ENCODE measurements around the gene PRXL2A. TPM values are rescaled to one million over a fixed set of nuclear protein-coding genes. Genes with fewer than 3 reads are reported as not detected.

PRXL2A gene
- total RNA-seq, 5 donors from 2014 or later (not counting 1 experiment from before 2014, with no cell fraction given) = 2.9 to 6.3 (median 5.2) TPM

DNA sequence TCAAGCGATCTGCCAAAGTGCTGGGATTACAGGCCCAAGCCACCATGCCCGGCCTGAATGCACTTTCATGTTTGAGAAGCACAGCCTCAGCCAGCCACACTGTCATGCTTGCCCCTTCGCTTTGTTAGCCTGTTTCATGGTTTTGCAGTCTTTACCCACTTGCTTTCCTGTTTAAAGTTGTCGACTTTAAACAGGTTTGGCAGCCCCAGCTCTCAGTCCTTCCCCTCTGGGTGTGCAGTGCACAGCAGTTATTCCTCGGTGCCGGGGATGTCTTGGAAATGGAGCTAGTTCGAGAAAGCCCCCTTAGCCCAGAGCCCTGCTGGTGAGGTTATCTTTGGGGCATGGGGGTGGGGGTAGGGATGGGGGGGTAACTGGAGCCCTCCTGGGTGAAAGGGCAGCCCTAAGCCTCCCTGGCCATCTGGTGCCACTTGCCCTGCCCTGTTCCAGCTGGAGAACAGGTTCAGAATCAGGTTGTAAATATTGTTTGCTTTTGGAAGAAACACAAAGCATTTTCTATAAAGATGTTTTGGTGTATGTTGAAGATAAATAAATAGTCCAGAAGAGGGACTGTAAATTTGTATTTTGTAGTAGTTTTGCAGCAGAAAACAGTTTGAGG is 60.6 kb downstream of the PRXL2A start:
- Histone ChIP-seq H3K36me3 (ENCODE audit: control insufficient read depth in 2 of 2, extremely low read depth in 1 of 2, insufficient read depth in 1 of 2, low read length in 1 of 2) (peaks cover 0 to 26% of the 10 kb centered on the region in 2 donors), H3K9me3 (no peaks in the 10 kb centered on the region), H3K27ac (ENCODE audit: low read length) (peak overlapping the region; percentile 82), H3K4me3 (ENCODE audit: control insufficient read depth in 1 of 2, extremely low read depth in 1 of 2, low read length in 1 of 2) (peak overlapping the region; percentile 46 to 74), H3K27me3 (replicated peaks in 1 of 2; ENCODE audit: control insufficient read depth in 2 of 2, extremely low read depth in 1 of 2, insufficient read depth in 2 of 2, low read length in 1 of 2) (no peaks in the 10 kb centered on the region), H3K4me1 (ENCODE audit: control insufficient read depth in 1 of 2, extremely low read depth in 1 of 2, insufficient read depth in 2 of 2, low read length in 2 of 2) (peaks cover 80 to 99% of the 10 kb centered on the region in 2 experiments)
- ATAC-seq (replicated peaks in 1 of 4) (peak; percentile 6 to 21 (median 8)), DNase-seq (peak in 8 of 35 experiments; percentile 25 to 56 (median 40))
- H3K27ac Mint-ChIP-seq = peak overlapping the region; percentile 95 to 99
- 15% methylated on average over 3 of the region's 7 CpGs for WGBS (ENCODE audit: insufficient coverage)
- H3K4me3 Mint-ChIP-seq = peak overlapping the region in 2 of 3 donors; percentile 78 to 85
- peaks cover 97 to 99% (median 98%) of the 10 kb centered on the region in 3 donors for H3K4me1 Mint-ChIP-seq
- no peaks in the 10 kb centered on the region for H3K9me3 Mint-ChIP-seq
- H3K36me3 Mint-ChIP-seq = peaks cover 31% of the 10 kb centered on the region
- H3K27me3 Mint-ChIP-seq = no peaks in the 10 kb centered on the region
- ChIA-PET POLR2A (interaction anchor here in 1 of 2 donors (2.2 kb wide), 1 partner anchor 18 kb away, joined by 7 read pairs; no protein-coding TSS in a partner anchor), CTCF (interaction anchor here (1.1 to 4.8 kb wide), 4 partner anchors 10 to 37 kb away, joined by 9 to 25 read pairs (median 10); no protein-coding TSS in a partner anchor)

DNA sequence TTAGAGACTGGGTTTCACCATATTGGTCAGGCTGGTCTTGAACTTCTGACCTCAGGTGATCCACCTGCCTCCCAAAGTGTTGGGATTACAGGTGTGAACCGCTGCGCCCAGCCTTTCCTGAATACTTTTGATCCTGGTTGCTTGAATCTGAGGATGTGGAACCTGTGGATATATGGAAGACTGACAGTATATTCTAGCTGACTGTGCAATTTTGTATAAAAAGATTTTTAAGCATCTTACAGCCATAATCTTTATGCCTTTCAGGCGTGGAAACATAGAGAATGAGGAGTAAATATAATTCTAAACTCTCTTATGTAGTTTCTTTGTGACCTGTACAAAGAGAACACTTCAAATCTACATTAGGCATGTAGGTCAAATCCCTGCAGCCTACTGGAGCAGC is 61.9 kb downstream of the PRXL2A start:
- ATAC-seq (replicated peaks in 1 of 4) = no peak
- ChIA-PET POLR2A (interaction anchor here in 1 of 2 donors (0.6 to 2.2 kb wide), 2 partner anchors 9 to 16 kb away, joined by 3 to 7 read pairs; no protein-coding TSS in a partner anchor), CTCF (interaction anchor here (0.5 to 4.8 kb wide), 3 partner anchors 11 to 35 kb away, joined by 3 to 25 read pairs (median 21); no protein-coding TSS in a partner anchor)
- H3K4me1 Mint-ChIP-seq = peaks cover 97 to 99% (median 97%) of the 10 kb centered on the region in 3 donors
- H3K27me3 Mint-ChIP-seq = no peaks in the 10 kb centered on the region
- DNase-seq = no peak
- WGBS (ENCODE audit: insufficient coverage) = no CpG with 5 or more reads among the region's 3 CpGs
- peak overlapping the region in 1 of 2 donors; percentile 74 for H3K4me3 ChIP-seq (ENCODE audit: control insufficient read depth in 1 of 2, extremely low read depth in 1 of 2, low read length in 1 of 2)
- peak overlapping the region; percentile 82 for H3K27ac ChIP-seq (ENCODE audit: low read length)
- H3K36me3 Mint-ChIP-seq = peaks cover 39% of the 10 kb centered on the region
- H3K9me3 Mint-ChIP-seq = no peaks in the 10 kb centered on the region
- peaks cover 73 to 99% of the 10 kb centered on the region in 2 experiments for H3K4me1 ChIP-seq (ENCODE audit: control insufficient read depth in 1 of 2, extremely low read depth in 1 of 2, insufficient read depth in 2 of 2, low read length in 2 of 2)
- H3K27me3 ChIP-seq (replicated peaks in 1 of 2; ENCODE audit: control insufficient read depth in 2 of 2, extremely low read depth in 1 of 2, insufficient read depth in 2 of 2, low read length in 1 of 2) = no peaks in the 10 kb centered on the region
- H3K27ac Mint-ChIP-seq = peak overlapping the region; percentile 95 to 98
- no peaks in the 10 kb centered on the region for H3K9me3 ChIP-seq
- H3K4me3 Mint-ChIP-seq = peak overlapping the region in 2 of 3 donors; percentile 74
- H3K36me3 ChIP-seq (ENCODE audit: control insufficient read depth in 2 of 2, extremely low read depth in 1 of 2, insufficient read depth in 1 of 2, low read length in 1 of 2) = peaks cover 0 to 32% of the 10 kb centered on the region in 2 donors

GRCh38 chr10:80471001-80471400 is 62.6 kb downstream of the PRXL2A start:
- Histone ChIP-seq H3K4me3 (ENCODE audit: control insufficient read depth in 1 of 2, extremely low read depth in 1 of 2, low read length in 1 of 2) (peak overlapping the region; percentile 5 to 48), H3K9me3 (no peaks in the 10 kb centered on the region), H3K4me1 (ENCODE audit: control insufficient read depth in 1 of 2, extremely low read depth in 1 of 2, insufficient read depth in 2 of 2, low read length in 2 of 2) (peaks cover 68 to 99% of the 10 kb centered on the region in 2 experiments), H3K27ac (ENCODE audit: low read length) (peak overlapping the region; percentile 82), H3K36me3 (ENCODE audit: control insufficient read depth in 2 of 2, extremely low read depth in 1 of 2, insufficient read depth in 1 of 2, low read length in 1 of 2) (peaks cover 0 to 32% of the 10 kb centered on the region in 2 donors), H3K27me3 (replicated peaks in 1 of 2; ENCODE audit: control insufficient read depth in 2 of 2, extremely low read depth in 1 of 2, insufficient read depth in 2 of 2, low read length in 1 of 2) (no peaks in the 10 kb centered on the region)
- peak in 2 of 4 experiments; percentile 6 to 7 for ATAC-seq (replicated peaks in 1 of 4)
- Mint-ChIP-seq H3K27me3 (no peaks in the 10 kb centered on the region), H3K4me1 (peaks cover 95 to 97% (median 97%) of the 10 kb centered on the region in 3 donors), H3K36me3 (peaks cover 39% of the 10 kb centered on the region), H3K4me3 (peak overlapping the region in 2 of 3 donors; percentile 74), H3K9me3 (no peaks in the 10 kb centered on the region), H3K27ac (peak overlapping the region; percentile 95 to 98)
- DNase-seq = no peak
- ChIA-PET CTCF (interaction anchor here (0.5 to 4.6 kb wide), 4 partner anchors 12 to 251 kb away, joined by 3 to 21 read pairs (median 4); no protein-coding TSS in a partner anchor), POLR2A (interaction anchor here in 1 of 2 donors (2.2 kb wide), 1 partner anchor 15 kb away, joined by 7 read pairs; no protein-coding TSS in a partner anchor)
- WGBS (ENCODE audit: insufficient coverage) = 20% methylated on average over 3 of the region's 3 CpGs

DNA sequence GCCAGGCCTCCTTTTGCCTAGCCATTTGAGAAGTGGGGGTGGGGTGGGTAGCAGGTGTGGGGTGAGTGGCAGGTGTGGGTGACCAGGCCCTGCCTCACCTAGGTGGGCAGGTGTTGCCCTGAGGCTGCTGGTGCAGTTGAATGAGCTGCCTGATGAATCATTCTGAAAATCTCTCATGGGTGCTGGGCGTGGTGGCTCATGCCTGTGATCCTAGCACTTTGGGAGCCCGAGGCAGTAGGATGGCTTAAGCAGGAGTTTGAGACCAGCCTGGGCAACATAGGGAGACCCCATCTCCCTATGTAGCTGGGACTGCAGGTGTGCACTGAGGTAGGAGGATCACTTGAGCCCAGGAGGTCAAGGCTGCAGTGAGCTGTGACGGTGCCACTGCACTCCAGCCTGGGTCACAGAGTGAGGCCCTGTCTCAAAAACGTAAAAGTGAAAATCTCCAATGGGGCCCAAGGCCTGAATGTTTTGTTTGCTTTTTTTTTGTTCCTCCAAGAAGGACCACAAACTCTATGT is 63.4 kb downstream of the PRXL2A start:
- ChIA-PET CTCF (interaction anchor here (0.6 to 4.6 kb wide), 5 partner anchors 28 to 252 kb away, joined by 3 to 21 read pairs (median 5); no protein-coding TSS in a partner anchor), POLR2A (no interaction called here)
- Histone ChIP-seq H3K36me3 (ENCODE audit: control insufficient read depth in 2 of 2, extremely low read depth in 1 of 2, insufficient read depth in 1 of 2, low read length in 1 of 2) (peaks cover 0 to 35% of the 10 kb centered on the region in 2 donors), H3K4me1 (ENCODE audit: control insufficient read depth in 1 of 2, extremely low read depth in 1 of 2, insufficient read depth in 2 of 2, low read length in 2 of 2) (peaks cover 64 to 99% of the 10 kb centered on the region in 2 experiments), H3K9me3 (no peaks in the 10 kb centered on the region), H3K27ac (ENCODE audit: low read length) (peak overlapping the region; percentile 82), H3K27me3 (replicated peaks in 1 of 2; ENCODE audit: control insufficient read depth in 2 of 2, extremely low read depth in 1 of 2, insufficient read depth in 2 of 2, low read length in 1 of 2) (no peaks in the 10 kb centered on the region), H3K4me3 (ENCODE audit: control insufficient read depth in 1 of 2, extremely low read depth in 1 of 2, low read length in 1 of 2) (no peak overlapping the region)
- Mint-ChIP-seq H3K9me3 (no peaks in the 10 kb centered on the region), H3K27me3 (no peaks in the 10 kb centered on the region), H3K4me1 (peaks cover 92 to 93% (median 93%) of the 10 kb centered on the region in 3 donors), H3K4me3 (peak overlapping the region in 2 of 3 donors; percentile 74), H3K27ac (peak overlapping the region; percentile 95 to 98), H3K36me3 (peaks cover 37% of the 10 kb centered on the region)
- ATAC-seq (replicated peaks in 1 of 4) = peak in 2 of 4 experiments; percentile 14 to 15
- peak in 2 of 35 experiments; percentile 16 to 45 for DNase-seq
- 22% methylated on average over 3 of the region's 4 CpGs for WGBS (ENCODE audit: insufficient coverage)

DNA sequence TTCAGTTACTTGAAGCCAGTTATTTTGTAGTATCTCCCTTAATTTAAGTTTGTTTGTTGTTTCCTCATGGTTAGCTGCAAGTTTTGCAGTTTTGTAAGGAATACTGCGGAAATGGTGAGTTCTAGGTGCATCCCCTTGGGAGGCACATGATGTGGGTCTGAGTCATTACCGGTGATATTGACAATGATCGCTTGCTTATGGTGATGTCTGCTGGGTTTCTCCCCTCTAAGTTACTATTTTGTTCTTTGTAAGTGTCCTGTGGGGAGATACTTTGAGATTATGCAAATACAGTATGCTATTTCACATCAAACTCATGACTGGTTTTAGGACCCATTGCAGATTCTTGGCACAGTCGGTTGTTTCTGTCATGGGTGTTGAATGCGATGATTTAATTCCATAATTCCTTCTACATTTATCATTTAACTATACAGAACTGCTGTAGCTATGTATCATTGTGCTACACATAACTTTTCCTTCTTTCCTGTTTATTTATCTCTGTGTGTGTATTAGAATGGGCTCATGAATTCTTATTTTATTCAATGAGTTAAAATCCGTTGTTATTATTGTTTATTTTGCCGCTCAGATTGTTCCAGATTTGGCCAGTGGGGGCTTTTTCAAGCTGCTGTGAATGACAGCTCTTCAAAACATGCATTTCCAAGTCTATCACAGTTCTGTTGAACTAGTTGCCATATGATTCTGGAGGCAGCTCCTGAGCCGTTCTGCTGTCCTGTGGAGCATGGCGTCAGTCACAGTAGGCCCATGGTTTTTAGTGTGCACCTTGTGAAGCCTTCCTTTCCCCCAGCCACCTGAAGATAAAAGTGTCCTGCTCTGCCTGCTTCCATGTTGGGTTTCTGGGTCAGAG is 64.1 kb downstream of the PRXL2A start:
- Histone ChIP-seq H3K4me1 (ENCODE audit: control insufficient read depth in 1 of 2, extremely low read depth in 1 of 2, insufficient read depth in 2 of 2, low read length in 2 of 2) (peaks cover 57 to 97% of the 10 kb centered on the region in 2 experiments), H3K36me3 (ENCODE audit: control insufficient read depth in 2 of 2, extremely low read depth in 1 of 2, insufficient read depth in 1 of 2, low read length in 1 of 2) (peaks cover 0 to 40% of the 10 kb centered on the region in 2 donors), H3K27ac (ENCODE audit: low read length) (peak overlapping the region; percentile 82), H3K27me3 (replicated peaks in 1 of 2; ENCODE audit: control insufficient read depth in 2 of 2, extremely low read depth in 1 of 2, insufficient read depth in 2 of 2, low read length in 1 of 2) (no peaks in the 10 kb centered on the region), H3K9me3 (no peaks in the 10 kb centered on the region), H3K4me3 (ENCODE audit: control insufficient read depth in 1 of 2, extremely low read depth in 1 of 2, low read length in 1 of 2) (peak overlapping the region; percentile 8 to 58)
- H3K27ac Mint-ChIP-seq = peak overlapping the region; percentile 95 to 98
- H3K27me3 Mint-ChIP-seq = no peaks in the 10 kb centered on the region
- ChIA-PET CTCF (interaction anchor here (0.6 to 4.6 kb wide), 5 partner anchors 13 to 94 kb away, joined by 3 to 21 read pairs (median 5); no protein-coding TSS in a partner anchor), POLR2A (no interaction called here)
- 52% methylated on average over 2 of the region's 9 CpGs for WGBS (ENCODE audit: insufficient coverage)
- DNase-seq (peak in 1 of 35 experiments; percentile 73), ATAC-seq (replicated peaks in 1 of 4) (peak; percentile 48 to 60 (median 54))
- peak overlapping the region in 2 of 3 donors; percentile 74 for H3K4me3 Mint-ChIP-seq
- H3K4me1 Mint-ChIP-seq = peaks cover 92 to 93% (median 93%) of the 10 kb centered on the region in 3 donors
- peaks cover 43% of the 10 kb centered on the region for H3K36me3 Mint-ChIP-seq
- H3K9me3 Mint-ChIP-seq = no peaks in the 10 kb centered on the region

Measured in T-cell (primary cell).